GM12875 (cell line): ENCODE measurements around the gene TMEM272.

ENCODE experiments used
- H3K4me3 ChIP-seq: one replicate; pipeline ENCODE4 v1.5.1; 2011; ENCODE audit warnings: low read depth, low read length, control low read depth
- TF ChIP-seq, protein P1 (sequence below): IDR thresholded peaks from 2 replicates; pipeline ENCODE4 v1.5.1; 2011; ENCODE audit warnings: low read depth, mild to moderate bottlenecking, control low read depth, inconsistent platforms, low read length, moderate library complexity, borderline replicate concordance; ENCODE audit not compliant: insufficient read depth

The TMEM272 gene

DNA sequence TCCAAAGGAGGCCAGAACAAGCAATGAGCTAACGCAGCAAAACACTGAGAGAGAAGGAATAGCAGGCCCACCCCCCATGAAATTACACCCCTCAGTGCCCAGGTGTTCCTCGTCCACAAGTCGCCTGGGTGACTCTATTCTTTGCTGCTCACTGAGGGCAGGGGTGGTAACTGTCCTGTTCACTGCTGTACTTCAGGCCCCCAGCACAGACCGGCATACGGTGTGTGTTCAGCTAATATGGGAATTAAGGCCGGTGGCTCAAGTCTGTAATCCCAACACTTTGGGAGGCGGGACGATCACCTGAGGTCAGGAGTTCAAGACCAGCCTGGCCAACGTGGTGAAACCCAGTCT, 72.9 kb downstream of the TMEM272 start:
- H3K4me3 ChIP-seq, result no peak overlapping the region
- TF ChIP-seq, protein P1, sequence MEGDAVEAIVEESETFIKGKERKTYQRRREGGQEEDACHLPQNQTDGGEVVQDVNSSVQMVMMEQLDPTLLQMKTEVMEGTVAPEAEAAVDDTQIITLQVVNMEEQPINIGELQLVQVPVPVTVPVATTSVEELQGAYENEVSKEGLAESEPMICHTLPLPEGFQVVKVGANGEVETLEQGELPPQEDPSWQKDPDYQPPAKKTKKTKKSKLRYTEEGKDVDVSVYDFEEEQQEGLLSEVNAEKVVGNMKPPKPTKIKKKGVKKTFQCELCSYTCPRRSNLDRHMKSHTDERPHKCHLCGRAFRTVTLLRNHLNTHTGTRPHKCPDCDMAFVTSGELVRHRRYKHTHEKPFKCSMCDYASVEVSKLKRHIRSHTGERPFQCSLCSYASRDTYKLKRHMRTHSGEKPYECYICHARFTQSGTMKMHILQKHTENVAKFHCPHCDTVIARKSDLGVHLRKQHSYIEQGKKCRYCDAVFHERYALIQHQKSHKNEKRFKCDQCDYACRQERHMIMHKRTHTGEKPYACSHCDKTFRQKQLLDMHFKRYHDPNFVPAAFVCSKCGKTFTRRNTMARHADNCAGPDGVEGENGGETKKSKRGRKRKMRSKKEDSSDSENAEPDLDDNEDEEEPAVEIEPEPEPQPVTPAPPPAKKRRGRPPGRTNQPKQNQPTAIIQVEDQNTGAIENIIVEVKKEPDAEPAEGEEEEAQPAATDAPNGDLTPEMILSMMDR, result no peak

DNA sequence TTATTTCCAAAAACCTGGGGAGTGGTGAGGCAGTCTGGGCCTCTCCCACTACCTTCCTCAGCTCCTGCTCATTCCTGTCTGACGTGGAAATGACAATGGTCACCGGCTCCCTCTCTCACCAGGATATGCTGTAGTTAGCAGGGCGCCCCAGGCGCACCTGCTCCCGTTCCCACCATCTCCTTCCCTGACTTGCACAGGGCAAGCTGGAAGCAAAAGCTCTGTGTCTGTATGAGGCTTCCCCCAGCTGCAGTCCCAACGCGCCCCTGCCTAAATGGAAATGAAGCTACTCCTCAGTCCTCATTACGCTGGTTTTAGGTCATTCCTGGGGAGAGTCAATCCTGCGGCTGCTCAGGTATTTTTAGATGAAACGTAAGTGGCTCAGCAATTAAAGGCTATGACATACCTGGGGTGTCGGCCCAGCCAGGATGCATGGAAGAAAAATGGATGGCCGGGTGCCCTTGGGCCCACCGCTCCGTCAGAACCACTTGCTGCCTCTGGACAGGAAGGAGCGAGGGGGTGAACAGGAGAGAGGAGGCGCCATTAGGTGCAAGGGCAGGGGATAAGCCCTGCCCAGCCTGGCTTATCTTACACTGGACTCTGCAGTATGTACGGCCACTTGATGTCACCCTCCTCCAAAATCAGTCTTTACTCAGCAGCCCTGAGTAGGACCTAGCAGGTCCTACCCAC, 73.4 kb downstream of the TMEM272 start:
- H3K4me3 ChIP-seq, result no peak overlapping the region
- TF ChIP-seq, protein P1, result no peak

DNA sequence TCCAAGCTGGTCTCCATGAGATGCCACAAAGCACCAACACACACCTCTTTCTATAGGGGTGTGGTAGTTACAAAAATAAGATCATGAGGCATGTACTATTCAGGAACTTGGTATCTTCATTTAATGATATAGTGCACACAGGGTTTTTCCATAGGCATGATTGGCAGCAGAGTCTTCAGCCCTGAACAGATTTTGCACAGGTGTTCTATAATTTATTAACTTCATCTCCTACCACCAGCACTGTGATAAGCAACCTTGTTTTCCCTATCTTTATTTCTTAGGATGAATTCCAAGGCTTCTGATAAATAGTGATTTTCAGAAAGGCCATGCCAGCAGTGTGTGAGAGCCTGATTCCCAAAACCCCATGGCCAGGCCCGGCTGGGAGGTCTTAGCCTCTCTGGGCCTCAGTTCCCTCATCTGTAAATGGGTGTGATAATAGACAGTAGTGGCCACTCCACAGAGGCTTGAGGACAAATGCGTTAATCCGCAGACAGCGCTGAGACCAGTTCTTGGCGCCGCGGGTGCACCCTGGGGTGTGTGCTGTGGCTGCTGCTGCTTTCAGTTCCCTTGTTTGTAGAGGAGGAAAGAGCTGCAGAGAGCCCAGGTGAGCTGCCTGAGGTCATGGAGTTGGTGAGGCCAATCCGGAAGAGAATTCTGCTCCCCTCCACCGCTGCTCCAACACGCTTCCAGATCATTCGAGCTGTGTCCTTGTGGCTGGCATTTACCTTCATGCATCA, 74.1 kb downstream of the TMEM272 start:
- TF ChIP-seq, protein P1, result no peak
- H3K4me3 ChIP-seq, result no peak overlapping the region

DNA sequence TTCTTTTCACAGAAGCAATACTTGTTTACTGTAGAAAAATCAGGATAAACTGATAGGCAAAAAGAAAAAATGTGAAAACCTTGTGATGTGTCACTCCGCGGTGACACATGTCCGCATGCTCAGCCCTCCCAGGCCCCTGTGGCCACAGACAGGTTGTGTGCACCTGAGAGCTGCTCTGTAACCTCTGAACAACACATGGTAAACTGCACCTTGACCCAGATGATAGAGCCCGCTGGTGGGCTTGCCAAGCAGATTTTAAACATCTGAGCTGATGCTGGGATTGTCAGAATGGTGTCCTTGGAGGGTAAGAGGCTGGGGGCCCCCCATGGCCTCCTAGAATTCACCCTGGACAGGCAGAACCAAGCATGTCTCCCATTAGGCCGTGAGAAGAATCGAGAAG, 74.8 kb downstream of the TMEM272 start:
- H3K4me3 ChIP-seq, result no peak overlapping the region
- TF ChIP-seq, protein P1, result no peak

DNA sequence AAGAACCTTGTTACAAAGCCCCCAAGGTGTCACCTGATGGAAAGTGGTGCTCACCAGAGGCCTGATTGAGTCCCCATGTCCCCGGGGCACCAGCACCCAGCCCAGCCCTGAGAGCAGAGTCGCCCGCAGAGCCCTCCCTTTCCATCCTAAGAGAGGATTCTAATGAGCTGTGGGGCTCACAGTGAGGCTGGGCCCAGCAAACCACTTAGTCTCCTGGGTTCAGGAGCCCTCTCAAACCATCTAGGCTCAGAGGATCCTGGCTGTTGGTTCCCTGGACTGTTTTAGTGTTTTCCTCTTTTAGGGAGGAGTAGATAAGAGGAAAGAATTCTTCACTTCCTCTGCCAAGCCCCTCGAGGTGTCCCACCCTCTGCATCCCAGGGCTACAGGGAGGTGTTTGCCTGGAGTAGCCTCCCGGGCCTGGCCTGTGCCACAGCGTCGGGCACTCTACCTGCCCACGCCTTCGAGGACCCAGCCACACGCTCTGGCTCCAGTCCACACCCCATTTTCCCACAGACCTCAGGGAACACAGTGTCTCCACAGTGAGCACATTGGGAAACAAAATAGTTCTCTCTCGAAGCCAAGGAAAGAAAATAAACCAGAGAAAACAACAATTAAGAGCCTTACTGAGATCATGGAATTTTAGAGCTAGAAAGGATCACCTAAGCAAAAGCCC, 75.4 kb downstream of the TMEM272 start:
- TF ChIP-seq, protein P1, result no peak
- H3K4me3 ChIP-seq, result no peak overlapping the region

DNA sequence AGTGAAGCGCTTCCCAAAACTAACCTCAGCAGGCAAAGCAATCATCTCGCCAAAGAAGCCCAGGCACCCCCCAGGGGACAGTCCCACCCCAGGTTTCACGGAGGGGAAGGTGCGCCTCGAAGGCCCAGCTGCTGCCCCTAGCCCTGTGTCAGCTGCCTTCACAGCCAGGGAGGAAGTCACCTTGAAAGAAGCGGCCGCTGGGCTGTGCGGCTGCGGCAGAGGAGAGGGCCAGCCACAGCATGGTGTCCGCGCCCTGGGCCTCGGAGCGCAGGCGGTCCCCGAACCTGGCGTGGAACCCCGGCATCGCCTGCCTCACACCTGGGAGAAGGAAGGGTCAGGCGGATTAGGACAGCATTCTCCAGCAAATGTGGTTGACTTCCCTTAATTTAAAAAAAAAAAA, 76.0 kb downstream of the TMEM272 start:
- no peak overlapping the region for H3K4me3 ChIP-seq
- TF ChIP-seq, protein P1, result no peak
